A204.1 (cell line): ENCODE measurements around the gene MESP1.
"Not testable (repeated sequence)": the region's sequence is repeated elsewhere in the genome, so short reads cannot be mapped to it uniquely, and the experiment has no call there.

ENCODE experiments used
- FAIRE-seq: peaks from 2 replicates; lab custom pipeline; 2012; peaks lifted over from hg19 to GRCh38; lab: Jason Lieb, UNC

The MESP1 gene, protein sequence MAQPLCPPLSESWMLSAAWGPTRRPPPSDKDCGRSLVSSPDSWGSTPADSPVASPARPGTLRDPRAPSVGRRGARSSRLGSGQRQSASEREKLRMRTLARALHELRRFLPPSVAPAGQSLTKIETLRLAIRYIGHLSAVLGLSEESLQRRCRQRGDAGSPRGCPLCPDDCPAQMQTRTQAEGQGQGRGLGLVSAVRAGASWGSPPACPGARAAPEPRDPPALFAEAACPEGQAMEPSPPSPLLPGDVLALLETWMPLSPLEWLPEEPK

DNA sequence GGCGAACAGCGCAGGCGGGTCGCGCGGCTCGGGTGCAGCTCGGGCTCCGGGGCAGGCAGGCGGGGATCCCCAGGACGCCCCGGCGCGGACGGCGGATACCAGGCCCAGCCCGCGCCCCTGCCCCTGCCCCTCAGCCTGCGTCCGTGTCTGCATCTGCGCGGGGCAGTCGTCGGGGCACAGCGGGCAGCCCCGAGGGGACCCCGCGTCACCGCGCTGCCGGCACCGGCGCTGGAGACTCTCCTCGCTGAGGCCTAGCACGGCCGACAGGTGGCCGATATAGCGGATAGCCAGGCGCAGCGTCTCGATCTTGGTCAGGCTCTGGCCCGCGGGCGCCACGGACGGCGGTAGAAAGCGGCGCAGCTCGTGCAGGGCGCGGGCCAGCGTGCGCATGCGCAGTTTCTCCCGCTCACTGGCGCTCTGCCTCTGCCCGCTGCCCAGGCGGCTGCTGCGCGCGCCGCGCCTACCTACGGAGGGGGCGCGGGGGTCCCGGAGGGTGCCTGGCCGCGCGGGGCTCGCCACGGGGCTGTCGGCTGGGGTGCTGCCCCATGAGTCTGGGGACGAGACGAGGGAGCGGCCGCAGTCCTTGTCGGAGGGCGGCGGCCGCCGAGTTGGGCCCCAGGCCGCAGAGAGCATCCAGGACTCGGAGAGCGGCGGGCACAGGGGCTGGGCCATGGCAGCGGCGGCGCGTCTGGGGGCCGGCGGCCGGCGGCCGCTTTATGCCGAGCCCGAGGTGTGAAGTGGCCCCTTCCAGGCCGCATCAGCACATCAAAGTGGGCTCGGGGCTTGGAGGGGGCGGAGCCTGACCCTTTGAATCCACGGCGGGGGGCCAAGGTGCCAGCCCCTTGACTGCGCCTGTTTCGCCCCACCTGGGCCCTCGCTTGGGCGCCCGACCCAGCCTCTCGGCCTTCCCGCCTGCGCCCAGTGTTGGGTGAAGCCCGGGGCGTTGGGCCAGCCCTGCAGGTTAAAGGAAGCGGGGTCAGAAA lies at the start of gene MESP1:
Gene MESP1 (minus strand): TSS at position 690 of the 983 bp plus-strand sequence. CDS start 18 bp downstream, at position 672.
- FAIRE-seq, result no peak

DNA sequence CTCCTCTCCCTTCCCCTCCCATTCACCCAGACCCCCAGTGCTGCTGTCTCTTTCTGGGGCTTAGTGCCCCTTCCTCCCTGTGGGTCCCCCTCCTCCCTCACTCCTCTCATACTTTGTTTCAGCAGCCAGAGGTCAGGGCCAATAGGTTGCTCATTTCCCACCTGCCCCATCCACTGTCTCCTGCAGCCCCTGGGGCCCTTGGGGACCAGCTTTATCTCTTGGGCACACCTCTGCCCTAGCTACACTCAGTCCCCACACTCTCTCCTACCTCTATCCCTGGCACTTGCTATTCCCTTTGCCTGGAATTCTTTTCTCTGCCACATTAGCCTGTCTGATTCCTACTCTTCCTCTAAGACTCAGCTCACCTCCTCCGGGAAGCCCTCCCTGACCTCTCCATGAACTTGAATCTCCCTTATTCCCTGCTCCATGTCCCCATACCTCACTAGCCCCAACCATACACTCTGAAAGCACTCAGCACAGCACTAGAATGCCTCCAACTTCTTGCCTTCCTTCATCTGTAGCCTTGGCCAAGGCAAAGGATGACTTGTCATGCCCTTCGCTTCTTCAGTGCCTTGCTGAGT lies 49.0 kb upstream of the MESP1 start:
- FAIRE-seq, result no peak

DNA sequence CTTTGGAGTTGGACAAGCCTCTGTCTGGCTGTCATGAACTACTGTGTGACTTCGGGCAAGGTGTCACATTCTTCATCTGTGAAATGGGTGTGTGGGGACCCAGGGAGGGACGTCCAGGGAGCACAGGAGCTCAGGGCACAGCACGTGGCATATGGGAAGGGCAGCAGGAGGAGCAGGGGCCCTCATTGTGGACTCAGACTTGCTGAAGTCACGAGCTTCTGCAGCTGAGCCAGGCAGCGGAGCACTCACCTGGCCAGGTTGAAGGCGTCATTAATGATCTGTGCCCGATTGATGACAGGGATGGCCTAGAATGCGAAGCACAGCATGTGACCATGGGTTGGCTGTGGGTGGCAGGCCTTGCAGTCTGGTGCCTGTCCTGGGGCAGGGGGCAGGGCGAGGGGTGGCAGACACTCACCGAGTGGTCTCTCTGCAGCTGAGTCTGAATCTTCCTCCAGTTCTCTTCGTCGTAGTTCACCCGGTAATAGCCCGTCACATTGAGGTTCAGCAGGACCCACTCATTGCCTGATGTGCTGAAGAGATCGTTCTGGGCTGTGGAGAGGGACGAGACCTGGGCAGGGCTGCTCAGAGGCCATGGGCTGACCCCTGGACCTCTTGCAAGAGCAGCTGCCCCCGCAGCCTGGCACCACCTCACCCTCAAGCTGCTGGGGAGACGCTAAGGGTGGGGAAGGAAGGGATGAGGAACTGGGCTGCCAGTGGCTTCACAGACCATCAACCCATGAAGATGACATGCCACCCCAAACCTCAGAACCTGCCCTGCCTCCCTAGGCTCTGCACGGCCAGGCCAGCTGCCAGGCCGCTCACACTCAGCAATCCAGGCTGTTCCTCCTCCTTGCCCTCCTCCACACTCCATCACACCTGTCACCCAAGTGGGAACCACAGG lies 48.2 kb upstream of the MESP1 start:
- no peak for FAIRE-seq

DNA sequence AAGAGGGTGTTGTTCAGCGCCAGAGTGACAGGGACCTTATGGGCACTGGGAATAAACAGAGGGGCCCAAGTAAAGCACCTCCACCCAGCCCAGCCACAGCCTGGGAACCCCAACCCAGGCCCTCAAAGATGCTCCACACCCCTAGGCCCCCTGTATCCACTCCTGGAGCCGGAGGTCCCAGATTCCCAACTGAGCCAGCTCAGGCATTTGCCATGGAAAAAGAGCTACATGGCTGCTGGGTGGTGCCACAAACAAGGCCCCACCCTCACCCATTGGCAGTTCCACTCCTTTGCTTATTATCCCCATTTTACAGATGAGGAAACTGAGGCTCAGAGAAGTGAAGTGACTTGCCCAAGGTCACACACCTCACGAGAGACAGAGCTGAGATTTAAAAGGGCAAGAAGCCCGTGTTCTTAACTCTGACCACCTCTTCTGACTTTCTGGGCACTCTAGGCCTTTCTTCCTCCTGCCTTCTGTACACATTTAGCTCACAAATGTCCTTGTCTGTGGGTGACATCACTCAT lies 46.7 kb upstream of the MESP1 start:
- no peak for FAIRE-seq

DNA sequence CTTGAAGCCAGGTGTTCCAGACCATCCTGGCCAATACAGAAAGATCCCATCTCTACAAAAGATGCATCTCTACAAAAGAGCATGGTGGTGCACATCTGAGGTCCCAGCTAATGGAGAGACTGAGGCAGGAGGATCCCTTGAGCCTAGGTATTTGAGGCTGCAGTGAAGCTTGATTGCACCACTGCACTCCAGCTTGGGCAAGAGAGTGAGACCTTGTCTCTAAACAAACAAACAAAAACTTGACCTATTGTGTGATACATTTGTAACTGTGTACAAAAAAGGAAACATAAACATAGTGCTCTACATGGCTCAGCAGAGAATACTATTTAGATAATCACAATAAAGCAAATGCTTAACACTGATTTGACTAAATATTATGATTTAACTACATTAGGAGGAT lies 44.9 kb upstream of the MESP1 start:
- no peak for FAIRE-seq

DNA sequence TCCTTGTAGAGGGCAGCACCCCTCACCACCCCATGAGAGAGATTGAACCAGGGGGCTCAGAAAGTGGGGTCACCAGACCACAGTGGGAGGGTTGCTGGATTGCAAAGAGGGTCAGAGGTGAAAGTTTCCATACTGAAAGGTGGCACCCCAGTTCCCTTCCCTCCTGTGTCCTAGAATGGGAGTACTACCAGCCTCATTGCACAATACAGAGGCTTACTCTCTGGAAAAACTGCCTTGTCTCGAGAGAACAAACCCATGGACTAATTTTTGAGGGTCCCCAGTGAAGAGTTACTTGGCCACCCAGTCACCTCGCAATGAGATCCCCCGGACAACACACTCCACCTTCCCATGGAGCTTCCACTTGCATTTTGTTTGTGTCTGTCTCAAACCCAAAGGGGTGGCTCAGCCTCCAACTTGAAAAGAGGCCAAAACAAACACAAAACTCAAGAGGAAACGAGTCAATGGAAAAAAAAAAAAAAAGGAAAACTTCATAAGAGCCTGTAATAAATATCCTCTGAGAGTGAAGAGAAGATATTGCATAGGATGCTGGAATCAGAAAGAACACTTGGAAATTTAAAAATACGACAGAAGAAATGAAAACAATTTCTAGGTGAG lies 43.7 kb upstream of the MESP1 start:
- no peak for FAIRE-seq

DNA sequence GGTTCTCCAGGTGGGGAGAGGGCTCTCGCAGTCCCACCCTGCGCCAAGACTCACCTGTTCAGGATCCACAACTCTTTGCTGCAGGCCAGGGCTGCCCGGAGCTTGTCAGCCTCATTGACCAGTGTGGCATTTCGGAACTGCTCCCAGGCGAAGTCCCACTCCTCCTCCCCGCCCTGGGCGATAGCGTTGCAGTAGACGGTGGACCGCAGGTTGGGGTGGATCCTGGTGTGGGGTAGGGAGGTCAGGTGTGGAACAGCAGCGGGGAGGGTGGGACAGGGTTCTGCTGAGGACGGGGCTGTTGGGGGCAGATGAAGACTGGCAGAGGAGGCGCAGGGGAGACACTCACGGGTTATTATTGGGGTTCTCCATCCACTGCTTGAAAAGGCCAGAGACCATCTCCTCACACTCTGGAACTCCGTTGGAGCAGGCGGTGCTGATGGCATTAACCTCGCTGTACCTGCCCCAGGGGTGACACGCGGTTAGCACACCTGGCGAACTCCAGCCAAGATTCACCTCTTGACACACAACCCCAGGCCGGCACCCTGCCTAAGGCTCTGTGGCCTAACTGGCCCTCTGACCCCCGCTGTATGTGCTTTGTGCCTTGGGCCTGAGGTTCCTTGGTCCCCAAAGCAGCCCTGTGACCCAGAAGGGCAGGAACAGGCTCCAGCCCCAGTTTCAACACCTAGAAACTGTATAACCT lies 41.2 kb upstream of the MESP1 start:
- FAIRE-seq, result no peak

DNA sequence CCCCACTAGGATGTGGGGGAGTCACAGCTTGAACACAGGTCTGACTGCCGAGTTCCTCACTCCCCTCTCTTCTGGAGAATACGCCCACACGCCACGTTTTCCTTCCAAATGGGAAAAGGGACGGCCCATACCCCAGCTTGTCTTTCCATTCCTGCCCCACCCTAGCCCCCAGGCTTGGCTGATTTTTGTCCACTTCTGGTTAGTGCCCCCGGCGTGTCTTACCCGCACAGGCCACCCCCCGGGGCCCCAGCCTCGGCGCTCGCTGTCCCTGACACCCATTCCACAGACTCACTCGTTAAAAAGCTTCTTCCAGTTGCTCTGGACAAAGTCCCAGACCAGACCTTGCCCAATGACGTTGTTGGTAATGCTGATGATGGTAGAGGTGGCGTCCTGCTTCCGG lies 39.6 kb upstream of the MESP1 start:
- no peak for FAIRE-seq

DNA sequence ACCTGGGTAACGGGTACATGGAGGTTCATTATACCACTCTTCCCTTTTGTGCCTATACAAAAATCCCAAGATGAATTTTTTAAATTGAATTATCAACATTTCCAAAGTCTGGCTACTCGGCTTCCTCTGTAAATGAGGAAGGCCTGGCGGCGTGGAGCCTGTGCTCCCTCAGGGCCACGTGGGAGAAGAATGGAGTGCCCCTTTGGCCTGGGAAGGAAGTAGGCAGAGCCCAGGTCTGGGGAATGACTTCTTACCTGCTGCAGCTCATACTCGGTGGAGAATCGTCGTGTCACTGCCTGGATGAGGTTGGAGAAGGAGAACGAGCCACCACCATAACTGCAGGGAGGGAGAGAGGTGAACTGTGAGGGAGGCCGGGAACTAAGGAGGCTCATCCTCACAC lies 39.2 kb upstream of the MESP1 start:
- FAIRE-seq, result no peak

DNA sequence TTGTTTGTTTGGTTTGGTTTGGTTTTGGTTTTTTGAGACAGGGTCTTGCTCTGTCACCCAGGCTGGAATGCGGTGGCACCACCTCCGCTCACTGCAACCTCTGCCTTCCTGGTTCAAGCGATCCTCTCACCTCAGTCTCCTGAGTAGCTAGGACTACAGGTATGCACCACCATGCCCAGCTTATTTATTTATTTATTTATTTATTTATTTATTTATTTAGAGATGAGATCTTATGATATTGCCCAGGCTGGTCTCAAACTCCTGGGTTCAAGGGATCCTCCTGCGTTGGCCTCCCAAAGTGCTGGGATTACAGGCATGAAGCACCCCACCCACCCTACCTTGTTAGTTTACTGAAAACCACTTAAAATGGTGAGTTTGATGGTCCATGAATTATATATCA lies 37.5 kb upstream of the MESP1 start:
- FAIRE-seq, result not testable (repeated sequence)

DNA sequence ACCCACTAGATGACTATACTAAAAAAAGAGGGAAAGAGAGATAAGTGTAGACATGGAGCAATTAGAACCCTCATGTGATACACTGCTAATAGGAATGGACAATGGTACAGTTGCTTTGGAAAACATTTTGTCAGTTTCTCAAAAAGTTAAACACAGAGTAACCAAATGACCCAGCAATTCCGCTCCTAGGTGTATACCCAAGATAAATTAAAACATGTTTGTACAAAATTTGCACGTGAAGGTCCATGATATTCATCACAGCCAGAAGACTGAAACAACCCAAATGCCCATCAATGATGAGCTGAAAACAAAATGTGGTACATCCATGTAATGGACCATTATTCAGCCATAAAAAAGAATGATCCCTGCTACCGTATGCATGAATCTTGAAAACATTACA lies 36.9 kb upstream of the MESP1 start:
- no peak for FAIRE-seq

DNA sequence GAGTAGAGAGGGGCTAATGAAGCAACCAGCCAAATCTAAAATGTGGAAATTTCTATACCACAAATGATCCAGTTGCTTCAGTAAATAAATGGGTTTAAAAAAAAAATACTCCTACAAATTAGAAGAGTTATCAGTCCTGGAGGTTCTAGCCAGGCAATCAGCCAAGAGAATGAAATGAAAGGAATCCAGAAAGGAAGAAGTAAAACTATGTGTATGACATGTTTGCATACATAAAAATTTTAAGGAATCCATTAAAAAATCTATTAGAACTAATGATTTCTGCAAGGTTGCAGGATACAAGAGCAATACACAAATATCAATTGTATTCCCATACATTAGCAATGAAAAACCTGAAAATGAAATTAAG lies 34.7 kb upstream of the MESP1 start:
- FAIRE-seq, result no peak

DNA sequence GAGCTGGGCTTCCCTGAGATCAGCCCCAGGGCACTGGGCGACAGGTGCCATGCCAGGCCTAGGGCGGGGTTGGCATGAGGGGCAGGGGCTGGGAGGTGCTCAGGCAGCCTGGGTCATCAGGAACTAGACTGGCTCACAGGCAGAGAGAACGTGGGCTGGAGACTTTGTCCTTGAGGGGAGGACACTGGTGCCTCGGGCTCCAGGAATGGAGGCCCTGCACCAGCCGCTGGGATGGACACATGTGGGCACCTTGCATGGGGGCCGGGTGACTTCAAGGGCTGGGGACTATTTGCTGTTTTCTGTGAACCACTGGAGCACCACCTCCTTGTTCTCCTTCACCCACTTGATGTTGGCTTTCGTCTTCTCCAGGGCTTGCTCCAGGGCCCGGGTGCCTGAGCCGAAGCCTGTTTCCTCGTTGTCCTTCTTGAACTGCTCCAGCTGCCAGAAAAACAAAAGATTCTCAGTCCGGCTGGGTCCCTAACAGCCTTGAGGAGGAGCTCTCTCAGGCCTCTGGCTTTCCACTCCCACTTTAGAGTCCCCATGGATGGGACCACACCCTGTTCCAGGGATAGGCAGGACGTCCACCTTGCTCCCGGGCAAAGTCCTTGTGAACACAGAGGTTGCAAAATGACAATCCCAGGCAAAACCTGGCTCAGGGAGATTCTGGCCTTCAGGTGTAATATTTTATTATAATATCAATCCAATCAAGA lies 34.2 kb upstream of the MESP1 start:
- FAIRE-seq, result no peak

DNA sequence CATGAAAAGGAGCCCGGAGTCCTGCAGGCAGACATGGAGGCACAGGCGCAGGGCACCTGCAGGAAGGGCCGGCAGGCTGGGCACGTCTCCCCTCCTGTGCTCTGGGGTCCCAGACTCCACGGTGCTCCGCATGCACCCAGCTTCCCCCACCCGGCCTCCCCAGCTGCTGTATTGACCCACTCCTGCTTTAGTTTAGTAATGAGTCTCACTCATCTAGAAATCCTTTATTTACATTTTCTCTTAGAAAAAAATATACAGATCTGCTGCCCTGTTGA lies 33.6 kb upstream of the MESP1 start:
- no peak for FAIRE-seq

DNA sequence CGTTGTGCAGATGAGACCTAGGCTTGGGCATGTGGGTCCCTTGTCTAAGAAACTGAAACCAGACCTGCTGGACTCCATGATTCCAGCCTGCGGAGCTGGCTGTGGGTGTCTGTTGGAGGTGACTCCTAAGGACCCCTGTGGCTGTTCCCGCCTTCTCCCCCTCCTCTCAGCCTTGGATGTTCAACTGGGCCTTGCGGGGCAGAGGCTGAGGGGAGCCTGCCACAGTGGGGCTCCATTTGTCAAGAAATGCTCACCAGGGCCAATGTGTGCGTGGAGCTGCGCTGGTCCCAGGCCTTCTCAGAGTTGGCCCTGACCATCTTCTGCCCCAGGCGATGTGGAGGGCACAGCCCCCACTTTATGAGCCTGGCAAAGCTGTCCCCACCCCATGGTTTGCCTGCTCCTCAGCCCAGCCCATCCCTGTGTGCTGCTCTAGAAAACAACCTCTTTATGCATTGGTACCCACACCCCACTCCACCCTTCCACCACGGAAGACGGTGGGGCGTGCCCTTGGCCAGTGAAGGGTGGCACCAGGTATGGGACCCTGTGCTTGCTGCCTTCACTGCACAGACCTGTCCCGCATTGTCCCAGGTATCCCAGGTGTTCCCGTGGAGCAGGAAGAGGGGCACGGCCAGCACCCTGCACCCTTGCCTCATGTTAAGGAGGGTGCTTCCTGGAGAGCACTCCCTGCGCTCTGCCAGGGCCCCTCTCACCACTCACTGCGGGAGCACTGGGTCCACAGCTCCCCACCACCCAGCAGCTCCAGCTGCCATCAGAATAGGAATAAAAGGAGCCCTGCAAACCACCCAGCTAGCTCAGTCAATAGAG lies 33.0 kb upstream of the MESP1 start:
- no peak for FAIRE-seq

DNA sequence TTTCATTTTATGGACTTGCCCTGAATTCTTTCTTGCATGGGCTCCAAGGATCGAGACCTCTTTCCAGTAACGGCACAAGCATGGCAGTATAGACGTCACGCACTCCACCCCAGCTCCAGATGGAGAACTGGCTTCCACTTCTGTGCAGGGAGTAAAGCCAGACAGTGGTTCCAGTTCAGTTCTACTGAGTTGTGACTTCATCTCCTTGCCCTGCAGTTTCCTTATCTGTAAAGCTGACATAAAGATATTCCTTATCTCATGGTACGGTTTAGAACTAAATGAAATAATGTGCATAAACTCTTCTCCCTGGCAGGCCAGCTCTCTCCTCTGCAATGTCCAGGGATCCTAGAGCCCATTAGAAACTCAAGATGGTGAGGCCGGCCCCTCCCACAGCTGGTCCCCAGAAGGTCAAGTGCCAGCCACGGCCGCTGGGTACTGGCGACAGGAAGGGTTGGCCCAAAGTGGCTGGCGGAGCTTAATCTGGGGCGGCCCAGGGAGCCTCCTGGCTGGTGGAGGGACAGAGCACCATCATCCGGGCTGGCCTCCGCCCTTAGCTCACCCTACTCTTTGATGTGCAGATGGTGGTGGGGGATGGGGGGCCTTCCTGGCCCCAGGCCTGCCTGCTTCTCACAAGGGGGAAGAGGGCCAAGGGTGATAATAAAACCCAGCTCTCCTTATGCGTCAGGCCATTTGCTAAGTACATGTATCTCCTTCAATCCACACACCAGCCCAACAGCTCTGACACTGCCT lies 32.2 kb upstream of the MESP1 start:
- no peak for FAIRE-seq

DNA sequence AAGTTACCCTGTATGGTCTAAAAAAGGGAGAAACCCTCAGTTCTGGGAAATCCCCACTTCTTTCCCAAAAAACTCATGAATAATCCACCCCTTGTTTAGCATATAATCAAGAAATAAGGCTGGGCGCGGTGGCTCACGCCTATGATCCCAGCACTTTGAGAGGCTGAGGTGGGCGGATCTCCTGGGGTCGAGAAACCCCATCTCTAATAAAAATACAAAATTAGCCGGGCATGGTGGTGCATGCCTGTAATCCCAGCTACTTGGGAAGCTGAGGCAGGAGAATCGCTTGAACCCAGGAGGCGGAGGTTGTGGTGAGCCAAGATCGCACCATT lies 31.5 kb upstream of the MESP1 start:
- FAIRE-seq, result not testable (repeated sequence)

DNA sequence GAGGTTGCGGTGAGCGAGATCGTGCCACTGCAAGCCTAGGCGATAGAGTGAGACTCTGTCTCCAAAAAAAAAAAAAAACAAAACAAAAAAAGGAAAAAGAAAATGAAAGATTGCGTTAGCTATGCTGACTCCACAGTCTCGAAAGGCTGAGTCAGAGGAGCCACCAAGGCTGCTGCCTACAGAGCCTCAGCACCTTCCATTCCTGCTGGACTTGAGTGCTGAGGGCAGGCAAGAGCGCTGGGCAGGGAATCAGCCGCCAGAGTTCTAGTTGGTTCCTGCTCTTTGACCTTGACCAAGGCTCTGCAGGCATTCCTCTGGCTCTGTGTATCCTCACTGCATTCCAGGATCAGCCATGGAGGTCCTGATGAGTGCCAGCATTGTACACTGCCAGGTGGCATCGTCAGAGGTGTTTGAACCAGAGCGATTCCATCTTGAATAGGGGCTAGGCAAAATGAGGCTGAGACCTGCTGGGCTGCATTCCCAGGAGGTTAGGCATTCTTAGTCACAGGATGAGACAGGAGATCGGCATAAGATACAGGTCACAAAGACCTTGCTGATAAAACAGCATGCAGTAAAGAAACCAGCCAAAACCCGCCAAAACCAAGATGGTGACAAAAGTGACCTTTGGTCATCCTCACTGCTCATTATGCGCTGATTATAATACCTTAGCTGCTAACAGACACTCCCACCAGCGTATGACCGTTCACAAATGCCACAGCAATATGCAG lies 31.0 kb upstream of the MESP1 start:
- FAIRE-seq, result no peak
